K562 (cell line): ENCODE measurements around the gene SLC35A1. TPM values are rescaled to one million over a fixed set of nuclear protein-coding genes. Genes with fewer than 3 reads are reported as not detected.

ENCODE experiments used
- ATAC-seq: fragments of 200-7000 bp; cut with Tn5 transposase; 3 replicates; pipeline ENCODE4 v1.9.1; 2020; ENCODE audit warnings: moderate library complexity
- BruUV-seq: library from RNA; stranded (reverse); fragments of 400-500 nt; replicated peaks from 2 replicates; lab custom pipeline; 2021; lab: Mats Ljungman, UMichigan
- CTCF ChIA-PET: fragments of 300-600 bp; formaldehyde crosslinking; extraction: SDS; loops from one replicate; lab custom pipeline; 2021; ENCODE audit warnings: low intra/inter-chr PET ratio; lab: Yijun Ruan, JAX
- POLR2A ChIA-PET: fragments of 300-600, 350-650 bp; sonication (Branson Sonifier 250); formaldehyde crosslinking; extraction: SDS; loops from one replicate; lab custom pipeline; 2021; ENCODE audit warnings: antibody characterized with exemption, inconsistent platforms; lab: Yijun Ruan, JAX
- DNase-seq, 4 experiments: peaks; one replicate each; pipeline versions ENCODE4 v3.0.0 to v3.0.0-alpha.2; 2011 to 2018; ENCODE audit warnings: low spot score in 3 of 4, mixed read lengths in 3 of 4; ENCODE audit errors: extremely low read depth in 1 of 4
- FAIRE-seq: peaks from 2 replicates; lab custom pipeline; 2011; peaks lifted over from hg19 to GRCh38; lab: Jason Lieb, UNC
- H2AFZ ChIP-seq: 2 replicates; pipeline ENCODE4 v1.6.0; 2011; ENCODE audit warnings: low read depth, low read length, control low read depth, inconsistent platforms
- H3K27ac ChIP-seq: fragments of 200-600 bp; 3 replicates; pipeline ENCODE4 v1.8.0; 2011; ENCODE audit warnings: low read depth, mild to moderate bottlenecking, control low read depth, inconsistent platforms, low read length, moderate library complexity, mixed read lengths; ENCODE audit errors: extremely low read depth
- H3K27me3 ChIP-seq, 2 experiments: fragments of 300-600 bp in 1 of 2; 2 replicates in 1 of 2; 3 replicates in 1 of 2; pipeline versions ENCODE4 v1.6.0 to v1.8.0; 2011; ENCODE audit warnings: inconsistent platforms in 2 of 2, low read length in 2 of 2, mild to moderate bottlenecking in 1 of 2, mixed read lengths in 1 of 2, moderate library complexity in 1 of 2; ENCODE audit not compliant: control insufficient read depth in 2 of 2, insufficient read depth in 2 of 2
- H3K36me3 ChIP-seq: fragments of 300-600 bp; 3 replicates; pipeline ENCODE4 v1.8.0; 2011; ENCODE audit warnings: mild to moderate bottlenecking, low read length, inconsistent platforms; ENCODE audit not compliant: control insufficient read depth, insufficient read depth
- H3K4me1 ChIP-seq, 2 experiments: fragments of 200-600 bp in 1 of 2; replicated peaks in 1 of 2; 2 replicates in 1 of 2; 3 replicates in 1 of 2; pipeline versions ENCODE4 v1.5.1 to v1.8.0; 2011; ENCODE audit warnings: inconsistent platforms in 2 of 2, low read length in 2 of 2, mild to moderate bottlenecking in 1 of 2, mixed read lengths in 1 of 2, moderate library complexity in 1 of 2; ENCODE audit not compliant: control insufficient read depth in 2 of 2, insufficient read depth in 2 of 2
- H3K4me2 ChIP-seq: 2 replicates; pipeline ENCODE4 v1.6.1; 2011; ENCODE audit warnings: low read length, control low read depth, inconsistent platforms, mixed read lengths; ENCODE audit not compliant: insufficient read depth
- H3K4me3 ChIP-seq: fragments of 200-600 bp; sonication (generic), shearing (Covaris generic); 2 replicates; pipeline ENCODE4 v1.5.1; 2016; ENCODE audit warnings: control low read depth, inconsistent platforms
- H3K79me2 ChIP-seq: fragments of 200-600 bp; 3 replicates; pipeline ENCODE4 v1.8.0; 2011; ENCODE audit warnings: low read length, inconsistent platforms; ENCODE audit not compliant: control insufficient read depth, insufficient read depth
- H3K9ac ChIP-seq, 2 experiments: 2 replicates each; pipeline versions ENCODE4 v1.6.0 to v1.6.1; 2011; ENCODE audit warnings: low read depth in 2 of 2, low read length in 2 of 2, control low read depth in 1 of 2, inconsistent platforms in 1 of 2, mild to moderate bottlenecking in 1 of 2, mixed read lengths in 1 of 2; ENCODE audit not compliant: insufficient read depth in 1 of 2
- H3K9me1 ChIP-seq: one replicate; pipeline ENCODE4 v1.6.0; 2011; ENCODE audit warnings: inconsistent platforms, mild to moderate bottlenecking, low read length, moderate library complexity; ENCODE audit not compliant: control insufficient read depth, insufficient read depth
- H3K9me3 ChIP-seq: replicated peaks from 2 replicates; pipeline ENCODE4 v1.5.1; 2011; ENCODE audit warnings: low read depth, low read length, inconsistent platforms; ENCODE audit not compliant: control insufficient read depth, insufficient read depth
- H4K20me1 ChIP-seq: replicated peaks from 2 replicates; pipeline ENCODE4 v1.6.1; 2011; ENCODE audit warnings: low read length, inconsistent platforms, mixed read lengths; ENCODE audit not compliant: control insufficient read depth, insufficient read depth
- CCNT2 ChIP-seq: IDR thresholded peaks from 2 replicates; pipeline ENCODE4 v1.6.1; 2011; ENCODE audit warnings: borderline replicate concordance, low read depth, mild to moderate bottlenecking, moderate library complexity, mixed read lengths, low read length; ENCODE audit not compliant: insufficient read length; ENCODE audit errors: extremely low read depth
- CREB1 ChIP-seq, 2 experiments: sonication (generic) in 1 of 2; formaldehyde crosslinking in 1 of 2; IDR thresholded peaks; 2 replicates each; pipeline versions ENCODE4 v1.6.1 to v1.8.0; 2012 to 2022; ENCODE audit warnings: inconsistent platforms in 1 of 2, mild to moderate bottlenecking in 1 of 2, missing genetic modification reagents in 1 of 2, moderate library complexity in 1 of 2
- FOXP1 ChIP-seq: sonication (generic); formaldehyde crosslinking; IDR thresholded peaks from 2 replicates; pipeline ENCODE4 v1.8.0; 2022; ENCODE audit warnings: mild to moderate bottlenecking, missing genetic modification reagents
- HDGF ChIP-seq: fragments of 450-650 bp; IDR thresholded peaks from 2 replicates; pipeline ENCODE4 v1.6.1; 2016
- NBN ChIP-seq: fragments of 450-650 bp; IDR thresholded peaks from 2 replicates; pipeline ENCODE4 v1.6.1; 2016; ENCODE audit warnings: low read depth, mild to moderate bottlenecking
- NR1H2 ChIP-seq: sonication (generic); formaldehyde crosslinking; IDR thresholded peaks from 2 replicates; pipeline ENCODE4 v1.4.0; 2020; ENCODE audit warnings: mild to moderate bottlenecking, missing genetic modification reagents
- RFX7 ChIP-seq: fragments of 250-450 bp; sonication (Bioruptor Pico); IDR thresholded peaks from 2 replicates; pipeline ENCODE4 v1.5.1; 2021; ENCODE audit warnings: mild to moderate bottlenecking
- SMARCC2 ChIP-seq: fragments of 450-650 bp; IDR thresholded peaks from 2 replicates; pipeline ENCODE4 v1.6.1; 2017; ENCODE audit warnings: antibody characterized with exemption, moderate library complexity, mild to moderate bottlenecking, low read depth
- TEAD1 ChIP-seq, 2 experiments: fragments of 450-650 bp in 1 of 2; sonication (generic) in 1 of 2; formaldehyde crosslinking; IDR thresholded peaks; 2 replicates each; pipeline versions ENCODE4 v1.4.0 to v1.8.0; 2020 to 2022; ENCODE audit warnings: mild to moderate bottlenecking in 2 of 2, missing genetic modification reagents in 1 of 2
- ZBTB7A ChIP-seq: IDR thresholded peaks from 2 replicates; pipeline ENCODE4 v1.6.1; 2011; ENCODE audit warnings: low read depth, mild to moderate bottlenecking, low read length, moderate library complexity, borderline replicate concordance; ENCODE audit not compliant: control insufficient read depth
- ZC3H11A ChIP-seq: IDR thresholded peaks from 2 replicates; pipeline ENCODE4 v1.6.1; 2012; ENCODE audit warnings: low read depth, low read length, improper control_type of control experiment
- ZNF274 ChIP-seq: IDR thresholded peaks from 2 replicates; pipeline ENCODE4 v1.6.1; 2011; ENCODE audit warnings: low read depth, mild to moderate bottlenecking, low read length, moderate library complexity, borderline replicate concordance
- WGBS: fragments of 100-300 bp; shearing (Covaris generic); methylation state at CpG from one replicate; pipeline ENCODE4 v1.1.6; 2016; ENCODE audit warnings: low coverage, mixed read lengths; ENCODE audit not compliant: insufficient coverage; ENCODE audit errors: missing lambda C conversion rate; 5-methylcytosine and 5-hydroxymethylcytosine counted together
- in situ Hi-C: fragments of 300-500 bp; cut with MboI; formaldehyde crosslinking; loops from 4 replicates; pipeline ENCODE4 v1.15.0; 2018; ENCODE audit warnings: inconsistent platforms, mixed read lengths
- intact Hi-C: fragments of 100-400 bp; cut with micrococcal nuclease; formaldehyde crosslinking; loops from 2 replicates; pipeline ENCODE4 v1.14.2; 2022
- polyA plus RNA-seq, 8 experiments: library from polyadenylated mRNA; depleted of rRNA in 4 of 8; stranded (reverse) in 5 of 8; unstranded in 3 of 8; fragments of >200 nt; fragmentation: Nextera tagmentation in 2 of 8; fragmentation: Illumina TruSeq in 1 of 8; extraction: Ambion mirVana in 2 of 8; extraction: Trizol in 1 of 8; gene quantifications; 2 replicates each; pipeline versions ENCODE4 v1.2.1 to v1.2.3, GENCODE V29; 2011 to 2014; ENCODE audit warnings: inconsistent platforms in 1 of 8, missing spikeins in 1 of 8
- total RNA-seq, 7 experiments: library from RNA; depleted of rRNA in 6 of 7; stranded (reverse); fragments of >200 nt in 6 of 7; fragmentation: Illumina TruSeq in 2 of 7; extraction: Trizol in 2 of 7; gene quantifications; 2 replicates each; pipeline versions ENCODE4 v1.2.1 to v1.2.3, GENCODE V29; 2011 to 2021; ENCODE audit warnings: low replicate concordance in 1 of 7
- TF ChIP-seq, protein P1 (sequence below), 2 experiments: fragments of 450-650 bp; IDR thresholded peaks; 2 replicates each; pipeline ENCODE4 v1.6.1; 2018; ENCODE audit warnings: mild to moderate bottlenecking in 2 of 2, low read depth in 1 of 2; ENCODE audit not compliant: partially characterized antibody in 2 of 2
- TF ChIP-seq, protein P2 (sequence below): fragments of 250-450 bp; sonication (Bioruptor Pico); IDR thresholded peaks from 2 replicates; pipeline ENCODE4 v1.4.0; 2020; ENCODE audit warnings: borderline replicate concordance

SLC35A1 gene
- total and polyA plus RNA-seq, 9 of the 15 experiments (the other 6 are each of a cell fraction or from before 2014, with no cell fraction given), result 7.5 to 37.1 (median 14.9) TPM

DNA sequence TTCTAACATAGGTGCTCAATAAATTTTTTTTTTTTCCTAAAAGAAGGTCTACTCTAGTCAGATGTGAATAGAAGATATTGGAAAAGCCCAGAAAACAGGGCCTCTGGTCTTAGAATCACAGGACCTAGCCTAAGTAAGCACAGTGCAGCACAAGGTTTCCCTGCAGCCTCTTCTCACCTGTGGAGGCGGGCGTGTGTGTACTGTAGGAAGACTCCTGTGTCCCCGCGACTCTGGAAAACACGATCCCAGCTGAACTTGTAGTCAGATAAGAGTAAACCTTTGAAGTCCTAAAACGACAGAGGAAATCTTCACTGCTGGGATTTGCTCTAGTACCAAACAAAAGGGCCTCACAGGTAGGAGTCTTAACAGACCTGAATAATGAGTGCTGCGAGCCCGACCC is 45.7 kb downstream of the SLC35A1 start:
- no peaks in the 10 kb centered on the region for H4K20me1 ChIP-seq
- H2AFZ ChIP-seq, result no peak overlapping the region
- ChIA-PET POLR2A (interaction anchor here (0.6 to 1.7 kb wide), 2 partner anchors 12 to 15 kb away, joined by 3 read pairs; no protein-coding TSS in a partner anchor), CTCF (no interaction called here)
- H3K9me1 ChIP-seq, result no peaks in the 10 kb centered on the region
- H3K9ac ChIP-seq, result no peak overlapping the region
- no peaks in the 10 kb centered on the region for H3K9me3 ChIP-seq
- no peaks in the 10 kb centered on the region for H3K4me1 ChIP-seq
- 90% methylated on average over 8 of the region's 8 CpGs for WGBS
- no TSS peak for BruUV-seq
- no peaks in the 10 kb centered on the region for H3K79me2 ChIP-seq
- ATAC-seq (no peak), FAIRE-seq (no peak), DNase-seq (no peak)
- no peak overlapping the region for H3K4me2 ChIP-seq
- no peak overlapping the region for H3K27ac ChIP-seq
- H3K27me3 ChIP-seq, result no peaks in the 10 kb centered on the region
- intact Hi-C loops, result no loop called here
- H3K4me3 ChIP-seq, result no peak overlapping the region
- in situ Hi-C loops, result no loop called here
- H3K36me3 ChIP-seq, result peaks cover 74% of the 10 kb centered on the region; the same call in 2 of the 3 replicates
- no peak for TF ChIP-seq FOXP1 (CRISPR knock-in tag)
- TF ChIP-seq, protein P1, sequence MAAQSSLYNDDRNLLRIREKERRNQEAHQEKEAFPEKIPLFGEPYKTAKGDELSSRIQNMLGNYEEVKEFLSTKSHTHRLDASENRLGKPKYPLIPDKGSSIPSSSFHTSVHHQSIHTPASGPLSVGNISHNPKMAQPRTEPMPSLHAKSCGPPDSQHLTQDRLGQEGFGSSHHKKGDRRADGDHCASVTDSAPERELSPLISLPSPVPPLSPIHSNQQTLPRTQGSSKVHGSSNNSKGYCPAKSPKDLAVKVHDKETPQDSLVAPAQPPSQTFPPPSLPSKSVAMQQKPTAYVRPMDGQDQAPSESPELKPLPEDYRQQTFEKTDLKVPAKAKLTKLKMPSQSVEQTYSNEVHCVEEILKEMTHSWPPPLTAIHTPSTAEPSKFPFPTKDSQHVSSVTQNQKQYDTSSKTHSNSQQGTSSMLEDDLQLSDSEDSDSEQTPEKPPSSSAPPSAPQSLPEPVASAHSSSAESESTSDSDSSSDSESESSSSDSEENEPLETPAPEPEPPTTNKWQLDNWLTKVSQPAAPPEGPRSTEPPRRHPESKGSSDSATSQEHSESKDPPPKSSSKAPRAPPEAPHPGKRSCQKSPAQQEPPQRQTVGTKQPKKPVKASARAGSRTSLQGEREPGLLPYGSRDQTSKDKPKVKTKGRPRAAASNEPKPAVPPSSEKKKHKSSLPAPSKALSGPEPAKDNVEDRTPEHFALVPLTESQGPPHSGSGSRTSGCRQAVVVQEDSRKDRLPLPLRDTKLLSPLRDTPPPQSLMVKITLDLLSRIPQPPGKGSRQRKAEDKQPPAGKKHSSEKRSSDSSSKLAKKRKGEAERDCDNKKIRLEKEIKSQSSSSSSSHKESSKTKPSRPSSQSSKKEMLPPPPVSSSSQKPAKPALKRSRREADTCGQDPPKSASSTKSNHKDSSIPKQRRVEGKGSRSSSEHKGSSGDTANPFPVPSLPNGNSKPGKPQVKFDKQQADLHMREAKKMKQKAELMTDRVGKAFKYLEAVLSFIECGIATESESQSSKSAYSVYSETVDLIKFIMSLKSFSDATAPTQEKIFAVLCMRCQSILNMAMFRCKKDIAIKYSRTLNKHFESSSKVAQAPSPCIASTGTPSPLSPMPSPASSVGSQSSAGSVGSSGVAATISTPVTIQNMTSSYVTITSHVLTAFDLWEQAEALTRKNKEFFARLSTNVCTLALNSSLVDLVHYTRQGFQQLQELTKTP (IDR thresholded peaks at IDR 0.05; ENCODE audit: low read depth in 1 of 2, partially characterized antibody in 2 of 2), result no peak
- no peak for TF ChIP-seq ZBTB7A
- no peak for TF ChIP-seq SMARCC2
- TF ChIP-seq TEAD1 (CRISPR knock-in tag; IDR thresholded peaks at IDR 0.05), result no peak
- TF ChIP-seq, protein P2, sequence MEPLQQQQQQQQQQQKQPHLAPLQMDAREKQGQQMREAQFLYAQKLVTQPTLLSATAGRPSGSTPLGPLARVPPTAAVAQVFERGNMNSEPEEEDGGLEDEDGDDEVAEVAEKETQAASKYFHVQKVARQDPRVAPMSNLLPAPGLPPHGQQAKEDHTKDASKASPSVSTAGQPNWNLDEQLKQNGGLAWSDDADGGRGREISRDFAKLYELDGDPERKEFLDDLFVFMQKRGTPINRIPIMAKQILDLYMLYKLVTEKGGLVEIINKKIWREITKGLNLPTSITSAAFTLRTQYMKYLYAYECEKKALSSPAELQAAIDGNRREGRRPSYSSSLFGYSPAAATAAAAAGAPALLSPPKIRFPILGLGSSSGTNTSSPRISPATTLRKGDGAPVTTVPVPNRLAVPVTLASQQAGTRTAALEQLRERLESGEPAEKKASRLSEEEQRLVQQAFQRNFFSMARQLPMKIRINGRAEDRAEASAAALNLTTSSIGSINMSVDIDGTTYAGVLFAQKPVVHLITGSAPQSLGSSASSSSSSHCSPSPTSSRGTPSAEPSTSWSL, result no peak
- TF ChIP-seq NR1H2 (CRISPR knock-in tag), result no peak
- TF ChIP-seq NBN, result no peak
- no peak for TF ChIP-seq RFX7 (CRISPR knock-in tag)
- no peak for TF ChIP-seq CCNT2
- TF ChIP-seq HDGF, result no peak
- TF ChIP-seq ZC3H11A, result no peak
- TF ChIP-seq ZNF274, result no peak
- no peak for TF ChIP-seq CREB1 (IDR thresholded peaks at IDR 0.05)
- TF ChIP-seq CREB1 (CRISPR knock-in tag; IDR thresholded peaks at IDR 0.05), result no peak
